Upper lobe of left lung (tissue), 6 donors: Measurements from ENCODE around the gene ZFAND4. TPM values are rescaled to one million over a fixed set of nuclear protein-coding genes. Genes with fewer than 3 reads are reported as not detected.
"Not testable (repeated sequence)": the region's sequence is repeated elsewhere in the genome, so short reads cannot be mapped to it uniquely, and the experiment has no call there.

Source experiments
- ATAC-seq, 2 donors: fragments of 200-7000 bp; cut with Tn5 transposase; one replicate each; pipeline ENCODE4 v1.9.1; 2022; ENCODE audit warnings: mild to moderate bottlenecking in 2 of 2, moderate library complexity in 2 of 2; ENCODE audit not compliant: low FRiP score in 2 of 2
- DNase-seq, 2 donors: peaks; one replicate each; pipeline ENCODE4 v3.0.0-alpha.2; 2019 to 2020
- H3K27ac ChIP-seq, 4 donors: fragments of 200-600 bp; sonication (generic); one replicate each; pipeline ENCODE4 v1.5.1; 2016 to 2019
- H3K27me3 ChIP-seq, 4 donors: fragments of 200-600 bp; sonication (generic); one replicate each; pipeline ENCODE4 v1.5.1; 2017 to 2019
- H3K36me3 ChIP-seq, 4 donors: fragments of 200-600 bp; sonication (generic); one replicate each; pipeline ENCODE4 v1.5.1; 2016 to 2019
- H3K4me1 ChIP-seq, 4 donors: fragments of 200-600 bp; sonication (generic); one replicate each; pipeline ENCODE4 v1.5.1; 2018 to 2019
- H3K4me3 ChIP-seq, 4 donors: fragments of 200-600 bp; sonication (generic); one replicate each; pipeline ENCODE4 v1.5.1; 2017 to 2019; ENCODE audit warnings: mild to moderate bottlenecking in 2 of 4, moderate library complexity in 1 of 4
- H3K9me3 ChIP-seq, 4 donors: fragments of 200-600 bp; sonication (generic); one replicate each; pipeline ENCODE4 v1.5.1; 2018 to 2019
- EP300 ChIP-seq, 4 donors: sonication (generic); formaldehyde crosslinking; IDR thresholded peaks; one replicate each; pipeline ENCODE4 v1.5.1; 2017; ENCODE audit warnings: antibody characterized with exemption in 4 of 4, control low read depth in 2 of 4
- POLR2A ChIP-seq, 4 donors: fragments of 450-650 bp; IDR thresholded peaks; one replicate each; pipeline ENCODE4 v1.5.1; 2016 to 2017; ENCODE audit warnings: antibody characterized with exemption in 4 of 4, mild to moderate bottlenecking in 2 of 4
- POLR2AphosphoS5 ChIP-seq, 2 donors: sonication (generic); formaldehyde crosslinking; IDR thresholded peaks; one replicate each; pipeline ENCODE4 v1.5.1; 2017; ENCODE audit warnings: antibody characterized with exemption in 2 of 2
- WGBS, 2 donors: methylation state at CpG; one replicate each; pipeline ENCODE4 v1.1.5; 2017 to 2018; 5-methylcytosine and 5-hydroxymethylcytosine counted together
- total RNA-seq, 6 donors: library from RNA; depleted of rRNA in 4 of 6; stranded (reverse); fragments of >200 nt in 4 of 6; gene quantifications; one replicate each; pipeline versions ENCODE4 v1.1.0 to v1.2.1, GENCODE V29; 2016 to 2021
- TF ChIP-seq, protein P1 (sequence below), 6 experiments: fragments of 450-650 bp in 4 of 6; fragments of 200-600 bp in 2 of 6; sonication (generic) in 2 of 6; IDR thresholded peaks; one replicate each; pipeline ENCODE4 v1.5.1; 2016 to 2019; ENCODE audit warnings: antibody characterized with exemption in 6 of 6
- donor health status: DM: no; HTN: no; CAD: no; lungs with moderate emphysema.
- donor health status: DM: no; HTN: yes; CAD: no; lungs with severe emphysema.

ZFAND4 gene
- total RNA-seq, 6 donors from 2014 or later: 13.9 to 38.8 (median 18.7) TPM

DNA sequence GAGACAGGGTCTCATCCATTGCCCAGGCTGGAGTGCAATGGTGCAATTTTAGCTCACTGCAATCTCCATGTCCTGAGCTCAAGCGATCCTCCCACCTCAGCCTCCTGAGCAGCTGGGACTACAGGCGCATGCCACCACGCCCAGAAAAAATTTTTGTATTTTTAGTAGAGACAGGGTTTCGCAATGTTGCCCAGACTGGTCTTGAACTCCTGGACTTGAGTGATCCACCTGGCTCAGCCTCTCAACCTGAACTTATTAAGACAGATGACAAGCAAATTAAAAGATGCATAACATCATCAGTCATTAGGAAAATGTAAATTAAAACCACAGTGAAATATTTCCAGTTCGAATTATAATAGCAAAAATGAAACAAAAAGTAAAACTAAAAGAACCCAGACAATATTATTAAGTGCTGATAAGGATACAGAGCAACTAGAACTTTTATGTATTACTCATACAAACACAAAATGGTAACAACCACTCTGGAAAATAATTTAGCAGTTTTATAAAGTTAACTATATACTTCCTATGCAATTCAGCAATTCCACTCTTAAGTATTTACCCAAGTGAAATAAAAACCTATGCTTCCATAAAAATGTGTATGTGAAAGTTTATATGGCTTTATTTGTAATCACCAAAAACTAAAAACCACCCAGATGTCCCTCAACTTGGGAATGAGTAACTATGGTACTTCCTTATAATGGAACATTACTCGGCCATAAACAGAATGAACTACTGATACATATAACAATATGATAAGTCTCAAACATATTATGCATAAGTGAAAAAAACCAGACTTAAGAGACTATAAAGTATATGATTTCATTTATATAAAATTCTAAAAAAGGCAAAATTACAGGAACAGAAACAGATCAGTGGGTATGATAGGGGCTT is 15.3 kb downstream of the ZFAND4 start:
- TF ChIP-seq POLR2AphosphoS5 (IDR thresholded peaks at IDR 0.05) (no peak), EP300 (IDR thresholded peaks at IDR 0.05) (no peak), POLR2A (IDR thresholded peaks at IDR 0.05) (no peak)
- TF ChIP-seq, protein P1, sequence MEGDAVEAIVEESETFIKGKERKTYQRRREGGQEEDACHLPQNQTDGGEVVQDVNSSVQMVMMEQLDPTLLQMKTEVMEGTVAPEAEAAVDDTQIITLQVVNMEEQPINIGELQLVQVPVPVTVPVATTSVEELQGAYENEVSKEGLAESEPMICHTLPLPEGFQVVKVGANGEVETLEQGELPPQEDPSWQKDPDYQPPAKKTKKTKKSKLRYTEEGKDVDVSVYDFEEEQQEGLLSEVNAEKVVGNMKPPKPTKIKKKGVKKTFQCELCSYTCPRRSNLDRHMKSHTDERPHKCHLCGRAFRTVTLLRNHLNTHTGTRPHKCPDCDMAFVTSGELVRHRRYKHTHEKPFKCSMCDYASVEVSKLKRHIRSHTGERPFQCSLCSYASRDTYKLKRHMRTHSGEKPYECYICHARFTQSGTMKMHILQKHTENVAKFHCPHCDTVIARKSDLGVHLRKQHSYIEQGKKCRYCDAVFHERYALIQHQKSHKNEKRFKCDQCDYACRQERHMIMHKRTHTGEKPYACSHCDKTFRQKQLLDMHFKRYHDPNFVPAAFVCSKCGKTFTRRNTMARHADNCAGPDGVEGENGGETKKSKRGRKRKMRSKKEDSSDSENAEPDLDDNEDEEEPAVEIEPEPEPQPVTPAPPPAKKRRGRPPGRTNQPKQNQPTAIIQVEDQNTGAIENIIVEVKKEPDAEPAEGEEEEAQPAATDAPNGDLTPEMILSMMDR (IDR thresholded peaks at IDR 0.05): no peak
- no peak for DNase-seq
- peaks cover 0 to 6% (median 0%) of the 10 kb centered on the region in 4 donors for H3K9me3 ChIP-seq
- 89 to 91% methylated on average over 6 of the region's 6 CpGs for WGBS, 2 donors
- ATAC-seq: no peak
- no peak overlapping the region for H3K4me3 ChIP-seq
- H3K36me3 ChIP-seq: peaks cover 0 to 12% (median 0%) of the 10 kb centered on the region in 4 donors
- peaks cover 0 to 4% (median 0%) of the 10 kb centered on the region in 4 donors for H3K4me1 ChIP-seq
- no peak overlapping the region for H3K27ac ChIP-seq
- no peaks in the 10 kb centered on the region for H3K27me3 ChIP-seq

DNA sequence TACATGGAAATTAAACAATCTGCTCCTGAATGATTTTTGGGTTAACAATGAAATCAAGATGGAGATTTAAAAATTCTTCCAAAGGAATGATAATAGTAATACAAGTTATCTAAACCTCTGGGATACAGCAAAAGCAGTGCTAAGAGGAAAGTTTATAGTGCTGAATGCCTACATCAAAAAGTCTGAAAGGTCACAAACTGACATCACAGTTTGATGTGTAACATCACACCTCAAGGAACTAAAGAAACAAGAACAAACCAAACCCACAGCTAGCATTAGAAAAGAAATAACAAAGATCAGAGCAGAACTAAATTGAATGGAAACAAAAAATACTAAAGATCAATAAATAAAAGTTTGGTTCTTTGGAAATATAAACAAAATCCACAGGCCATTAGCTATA is 17.4 kb downstream of the ZFAND4 start:
- ATAC-seq: no peak
- Histone ChIP-seq H3K36me3 (peaks cover 0 to 13% (median 0%) of the 10 kb centered on the region in 4 donors), H3K4me1 (peaks cover 0 to 4% (median 0%) of the 10 kb centered on the region in 4 donors), H3K27me3 (no peaks in the 10 kb centered on the region), H3K27ac (no peak overlapping the region), H3K9me3 (peaks cover 0 to under 1% (median 0%) of the 10 kb centered on the region in 4 donors), H3K4me3 (no peak overlapping the region)
- TF ChIP-seq, protein P1 (IDR thresholded peaks at IDR 0.05): no peak
- TF ChIP-seq EP300 (IDR thresholded peaks at IDR 0.05) (no peak), POLR2AphosphoS5 (IDR thresholded peaks at IDR 0.05) (no peak), POLR2A (IDR thresholded peaks at IDR 0.05) (no peak)
- DNase-seq: no peak

DNA sequence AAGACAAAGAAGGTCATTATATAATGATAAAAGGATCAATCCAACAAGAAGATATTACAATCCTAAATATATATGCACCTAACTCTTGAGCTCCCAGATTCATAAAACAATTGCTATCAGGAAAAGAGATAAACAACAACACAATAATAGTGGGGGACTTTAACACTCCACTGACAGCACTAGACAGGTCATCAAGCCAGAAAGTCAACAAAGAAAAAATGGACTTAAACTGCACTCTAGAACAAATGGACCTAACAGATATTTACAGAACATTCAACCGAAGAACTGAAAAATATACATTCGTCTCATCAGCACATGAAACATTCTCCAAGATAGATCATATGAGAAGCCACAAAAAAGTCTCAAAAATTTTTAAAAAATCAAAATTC is 17.8 kb downstream of the ZFAND4 start:
- H3K4me1 ChIP-seq, ATAC-seq, H3K27ac ChIP-seq, H3K27me3 ChIP-seq, H3K4me3 ChIP-seq, DNase-seq, H3K9me3 ChIP-seq: not testable (repeated sequence)
- 80% methylated on average over 2 of the region's 2 CpGs for WGBS, 2 donors
- peaks cover 0 to 13% (median 0%) of the 10 kb centered on the region in 4 donors for H3K36me3 ChIP-seq

DNA sequence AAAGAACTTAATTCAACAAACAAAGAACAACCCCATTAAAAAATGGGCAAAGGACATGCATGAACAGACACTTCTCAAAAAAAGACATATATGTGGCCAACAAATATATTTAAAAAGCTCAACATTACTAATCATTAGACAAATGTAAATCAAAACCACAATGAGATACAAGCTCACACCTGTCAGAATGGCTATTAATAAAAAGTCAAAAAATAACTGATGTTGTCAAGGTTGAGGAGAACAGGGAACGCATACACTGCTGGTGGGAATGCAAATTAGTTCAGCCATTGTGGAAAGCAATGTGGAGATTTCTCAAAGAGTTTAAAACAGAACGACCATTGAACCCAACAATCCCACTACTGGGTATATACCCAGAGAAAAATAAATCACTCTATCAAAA is 19.1 kb downstream of the ZFAND4 start:
- no peak overlapping the region for H3K4me3 ChIP-seq
- ATAC-seq: no peak
- TF ChIP-seq, protein P1 (IDR thresholded peaks at IDR 0.05): no peak
- TF ChIP-seq POLR2AphosphoS5 (IDR thresholded peaks at IDR 0.05): no peak
- TF ChIP-seq POLR2A (IDR thresholded peaks at IDR 0.05): no peak
- no peak for TF ChIP-seq EP300 (IDR thresholded peaks at IDR 0.05)
- peaks cover 0 to 4% (median 0%) of the 10 kb centered on the region in 4 donors for H3K4me1 ChIP-seq
- 92 to 93% methylated on average over 2 of the region's 2 CpGs for WGBS, 2 donors
- H3K27ac ChIP-seq: no peak overlapping the region
- no peak for DNase-seq
- peaks cover 0 to 13% (median 1%) of the 10 kb centered on the region in 4 donors for H3K36me3 ChIP-seq
- no peaks in the 10 kb centered on the region for H3K9me3 ChIP-seq
- H3K27me3 ChIP-seq: no peaks in the 10 kb centered on the region

DNA sequence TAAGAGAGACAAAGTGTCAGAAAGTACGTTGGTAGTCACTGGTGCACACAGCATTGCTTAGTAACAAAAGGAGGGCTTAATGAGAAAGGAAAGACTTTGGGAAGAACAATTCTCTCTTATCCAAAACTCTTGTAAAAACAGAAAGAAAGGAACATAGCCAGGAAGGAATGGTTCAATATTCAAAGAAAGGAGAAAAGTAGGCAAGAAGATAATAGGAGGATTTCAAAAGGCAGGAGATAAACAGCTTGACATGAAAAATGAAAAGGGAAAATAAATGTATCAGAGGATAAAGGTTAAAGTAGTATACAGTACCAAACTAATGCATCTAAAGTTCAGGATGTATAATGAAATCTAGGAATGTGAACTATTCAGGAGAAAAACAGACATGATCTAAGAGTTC is 20.1 kb downstream of the ZFAND4 start:
- DNase-seq (no peak), ATAC-seq (no peak)
- Histone ChIP-seq H3K27me3 (no peaks in the 10 kb centered on the region), H3K27ac (no peak overlapping the region), H3K36me3 (peaks cover 0 to 19% (median 4%) of the 10 kb centered on the region in 4 donors), H3K4me1 (peaks cover 0 to 4% (median 0%) of the 10 kb centered on the region in 4 donors), H3K9me3 (no peaks in the 10 kb centered on the region), H3K4me3 (no peak overlapping the region)
- TF ChIP-seq POLR2AphosphoS5 (IDR thresholded peaks at IDR 0.05): no peak
- no peak for TF ChIP-seq POLR2A (IDR thresholded peaks at IDR 0.05)
- TF ChIP-seq EP300 (IDR thresholded peaks at IDR 0.05): no peak
- TF ChIP-seq, protein P1 (IDR thresholded peaks at IDR 0.05): no peak
- WGBS, 2 donors: 85 to 100% methylated on average over 1 of the region's 1 CpG
